SK-N-SH (cell line): Measurements from ENCODE around the gene PER1. TPM values are rescaled to one million over a fixed set of nuclear protein-coding genes. Genes with fewer than 3 reads are reported as not detected.

Source experiments
- CTCF ChIA-PET: fragments of 300-600, 350-600 bp; formaldehyde crosslinking; extraction: SDS; loops from one replicate; lab custom pipeline; 2021; lab: Yijun Ruan, JAX
- POLR2A ChIA-PET: fragments of 350-600 bp; sonication (Branson Sonifier 250); formaldehyde crosslinking; extraction: SDS; loops from one replicate; lab custom pipeline; 2020; ENCODE audit warnings: antibody characterized with exemption, inconsistent platforms; lab: Yijun Ruan, JAX
- DNase-seq: peaks from one replicate; pipeline ENCODE4 v3.0.0; 2012
- H2AFZ ChIP-seq: fragments of 200-600 bp; sonication (generic); 2 replicates; pipeline ENCODE4 v1.8.1; 2016; ENCODE audit warnings: antibody characterized with exemption, mild to moderate bottlenecking, low read depth
- H3F3A ChIP-seq: fragments of 200-600 bp; sonication (generic); replicated peaks from 2 replicates; pipeline ENCODE3; 2016; ENCODE audit warnings: antibody characterized with exemption, mild to moderate bottlenecking; ENCODE audit not compliant: insufficient read depth
- H3K27ac ChIP-seq, 2 experiments: fragments of 200-500 bp in 1 of 2; fragments of 200-600 bp in 1 of 2; sonication (Bioruptor generic) in 1 of 2; sonication (generic), shearing (Covaris generic) in 1 of 2; 2 replicates each; pipeline versions ENCODE4 v1.5.1 to v1.6.1; 2014 to 2016; ENCODE audit warnings: low read depth in 2 of 2, inconsistent platforms in 1 of 2, low read length in 1 of 2, mild to moderate bottlenecking in 1 of 2, mixed read lengths in 1 of 2
- H3K27me3 ChIP-seq: fragments of 200-600 bp; sonication (generic), shearing (Covaris generic); 2 replicates; pipeline ENCODE4 v1.6.1; 2016; ENCODE audit warnings: mixed run types; ENCODE audit not compliant: insufficient read depth
- H3K36me3 ChIP-seq, 2 experiments: fragments of 200-500 bp in 1 of 2; fragments of 200-600 bp in 1 of 2; sonication (Bioruptor generic) in 1 of 2; sonication (generic) in 1 of 2; replicated peaks in 1 of 2; 2 replicates each; pipeline versions ENCODE3 to v1.5.1; 2014 to 2016; ENCODE audit warnings: low read length in 1 of 2, mild to moderate bottlenecking in 1 of 2; ENCODE audit not compliant: insufficient read depth in 2 of 2, control insufficient read depth in 1 of 2
- H3K4me1 ChIP-seq, 2 experiments: fragments of 200-500 bp in 1 of 2; fragments of 200-600 bp in 1 of 2; sonication (Bioruptor generic) in 1 of 2; sonication (generic), shearing (Covaris generic) in 1 of 2; 2 replicates each; pipeline versions ENCODE4 v1.5.1 to v1.6.1; 2014 to 2016; ENCODE audit warnings: low read depth in 1 of 2, low read length in 1 of 2, mixed run types in 1 of 2; ENCODE audit not compliant: insufficient read depth in 2 of 2, control insufficient read depth in 1 of 2
- H3K4me2 ChIP-seq: fragments of 200-600 bp; sonication (generic), shearing (Covaris generic); 2 replicates; pipeline ENCODE4 v1.6.1; 2017; ENCODE audit warnings: mixed run types
- H3K4me3 ChIP-seq, 2 experiments: fragments of 200-500 bp in 1 of 2; fragments of 200-600 bp in 1 of 2; sonication (Bioruptor generic) in 1 of 2; sonication (generic), shearing (Covaris generic) in 1 of 2; 2 replicates each; pipeline versions ENCODE4 v1.5.1 to v1.8.1; 2014 to 2016; ENCODE audit warnings: low read depth in 2 of 2, inconsistent platforms in 1 of 2, low read length in 1 of 2, mild to moderate bottlenecking in 1 of 2, mixed read lengths in 1 of 2, moderate library complexity in 1 of 2
- H3K79me2 ChIP-seq: fragments of 200-600 bp; sonication (generic); 2 replicates; pipeline ENCODE4 v1.8.1; 2017; ENCODE audit warnings: mild to moderate bottlenecking; ENCODE audit not compliant: insufficient read depth
- H3K9ac ChIP-seq: fragments of 200-600 bp; sonication (generic); 2 replicates; pipeline ENCODE4 v1.6.1; 2017; ENCODE audit warnings: mixed run types
- H3K9me2 ChIP-seq: fragments of 200-600 bp; sonication (generic); 2 replicates; pipeline ENCODE4 v1.6.1; 2017; ENCODE audit warnings: mixed run types
- H3K9me3 ChIP-seq: fragments of 200-600 bp; sonication (generic); 2 replicates; pipeline ENCODE4 v1.6.1; 2017; ENCODE audit warnings: mixed run types, mild to moderate bottlenecking, moderate library complexity
- H4K20me1 ChIP-seq: fragments of 200-600 bp; sonication (generic); 2 replicates; pipeline ENCODE4 v1.6.1; 2017; ENCODE audit warnings: mild to moderate bottlenecking, mixed run types; ENCODE audit not compliant: insufficient read depth
- CHD2 ChIP-seq: fragments of 150-350 bp; IDR thresholded peaks from 2 replicates; pipeline ENCODE4 v1.6.1; 2018; ENCODE audit warnings: low read length; ENCODE audit not compliant: partially characterized antibody
- FOSL2 ChIP-seq: IDR thresholded peaks from 2 replicates; pipeline ENCODE4 v1.4.0; 2012; ENCODE audit warnings: low read depth, mild to moderate bottlenecking, moderate library complexity, borderline replicate concordance
- FOXJ3 ChIP-seq: sonication (generic); formaldehyde crosslinking; IDR thresholded peaks from 2 replicates; pipeline ENCODE4 v1.5.1; 2020; ENCODE audit warnings: mild to moderate bottlenecking, missing genetic modification reagents
- FOXM1 ChIP-seq: IDR thresholded peaks from 2 replicates; pipeline ENCODE4 v1.4.0; 2012; ENCODE audit warnings: low read depth, mild to moderate bottlenecking
- MXI1 ChIP-seq: IDR thresholded peaks from 2 replicates; pipeline ENCODE4 v1.6.1; 2012; ENCODE audit warnings: mild to moderate bottlenecking, low read depth, low read length, improper control_type of control experiment
- POLR2AphosphoS5 ChIP-seq: IDR thresholded peaks from 2 replicates; pipeline ENCODE4 v1.6.1; 2012; ENCODE audit warnings: low read depth, low read length
- RAD21 ChIP-seq: IDR thresholded peaks from 2 replicates; pipeline ENCODE4 v1.6.1; 2012; ENCODE audit warnings: mild to moderate bottlenecking, low read length
- RCOR1 ChIP-seq: fragments of 150-350 bp; IDR thresholded peaks from 2 replicates; pipeline ENCODE4 v1.6.1; 2017; ENCODE audit warnings: antibody characterized with exemption, low read length
- RFX5 ChIP-seq: IDR thresholded peaks from 2 replicates; pipeline ENCODE4 v1.6.1; 2012; ENCODE audit warnings: mild to moderate bottlenecking, improper control_type of control experiment, low read length
- TAF1 ChIP-seq: IDR thresholded peaks from 2 replicates; pipeline ENCODE4 v1.6.1; 2012; ENCODE audit warnings: low read depth, mild to moderate bottlenecking, low read length, moderate library complexity, borderline replicate concordance
- TCF12 ChIP-seq: IDR thresholded peaks from 2 replicates; pipeline ENCODE4 v1.4.0; 2012
- YY1 ChIP-seq: IDR thresholded peaks from 2 replicates; pipeline ENCODE4 v1.4.0; 2012; ENCODE audit warnings: low read depth, mild to moderate bottlenecking
- WGBS: methylation state at CpG from one replicate; pipeline ENCODE4 v1.1.6; 2017; ENCODE audit warnings: low lambda C conversion rate; 5-methylcytosine and 5-hydroxymethylcytosine counted together
- polyA plus RNA-seq, 3 experiments: library from polyadenylated mRNA; depleted of rRNA; stranded (reverse); fragments of >200 nt; gene quantifications; 2 replicates each; pipeline ENCODE4 v1.2.3, GENCODE V29; 2012
- TF ChIP-seq, protein P1 (sequence below): IDR thresholded peaks from 2 replicates; pipeline ENCODE4 v1.4.0; 2012; ENCODE audit warnings: low read depth
- TF ChIP-seq, protein P2 (sequence below): IDR thresholded peaks from 2 replicates; pipeline ENCODE4 v1.4.0; 2012; ENCODE audit warnings: low read depth, borderline replicate concordance
- TF ChIP-seq, protein P3 (sequence below): fragments of 150-350 bp; IDR thresholded peaks from 2 replicates; pipeline ENCODE4 v1.6.1; 2017; ENCODE audit warnings: antibody characterized with exemption, low read length, low read depth, borderline replicate concordance

PER1 gene
- polyA plus RNA-seq, 1 of the 3 experiments (the other 2 are of a cell fraction), result 56.8 TPM

DNA sequence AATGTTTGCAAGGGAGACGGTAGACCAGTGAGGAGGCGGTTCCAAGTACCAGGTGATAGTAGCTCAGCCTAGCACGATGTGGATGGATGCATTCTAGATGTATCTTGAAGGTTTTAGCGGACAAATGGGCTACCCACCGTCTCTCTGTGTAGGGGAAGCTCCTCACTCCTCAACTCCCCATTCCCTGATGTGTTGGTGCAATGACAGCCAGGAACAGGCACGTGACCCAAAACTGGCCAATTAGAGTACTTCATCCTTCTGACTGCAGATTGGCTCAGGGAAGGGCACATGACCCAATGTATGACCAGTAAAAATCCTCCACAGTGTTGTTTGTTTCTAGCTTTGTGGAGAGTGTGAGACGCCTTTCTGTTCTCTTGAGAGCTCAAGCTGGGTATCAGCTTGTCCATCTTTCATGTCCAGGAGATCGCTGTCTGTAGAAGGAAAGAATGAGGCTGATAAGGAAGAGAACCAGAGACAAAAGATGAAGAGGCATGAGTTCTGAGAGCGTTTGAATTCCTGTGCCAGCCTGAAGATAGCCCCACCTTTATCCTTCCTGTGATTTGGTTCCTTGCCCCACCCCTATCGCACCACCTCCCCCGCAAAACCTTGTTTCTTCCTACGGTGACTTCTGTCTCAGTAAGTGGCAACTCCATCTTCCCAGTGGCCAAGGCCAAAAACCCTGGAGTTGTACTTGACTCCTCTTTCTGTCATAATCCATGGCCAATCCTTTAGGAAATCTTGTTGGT is 40.0 kb upstream of the PER1 start:
- no peaks in the 10 kb centered on the region for H3K27me3 ChIP-seq
- ChIA-PET CTCF (interaction anchor here (0.7 to 2.5 kb wide), 5 partner anchors 13 to 191 kb away, joined by 3 to 8 read pairs (median 3); no protein-coding TSS in a partner anchor), POLR2A (interaction anchor here (0.6 to 3.1 kb wide), 11 partner anchors 12 to 788 kb away, joined by 3 to 22 read pairs (median 4); partner anchors contain the start of genes AURKB, CTC1, HES7 and SLC25A35)
- TF ChIP-seq CHD2, result peak; percentile 22
- TF ChIP-seq, protein P1, sequence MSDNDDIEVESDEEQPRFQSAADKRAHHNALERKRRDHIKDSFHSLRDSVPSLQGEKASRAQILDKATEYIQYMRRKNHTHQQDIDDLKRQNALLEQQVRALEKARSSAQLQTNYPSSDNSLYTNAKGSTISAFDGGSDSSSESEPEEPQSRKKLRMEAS, result peak; percentile 51; the same call in 1 of the 2 replicates
- TF ChIP-seq YY1, result no peak
- peak; percentile 57; the same call in 1 of the 2 replicates for TF ChIP-seq RCOR1
- TF ChIP-seq RFX5, result peak; percentile 81
- TF ChIP-seq POLR2AphosphoS5, result peak; percentile 98
- TF ChIP-seq RAD21, result no peak
- no peak for TF ChIP-seq FOSL2
- no peak for TF ChIP-seq FOXM1
- TF ChIP-seq, protein P2, sequence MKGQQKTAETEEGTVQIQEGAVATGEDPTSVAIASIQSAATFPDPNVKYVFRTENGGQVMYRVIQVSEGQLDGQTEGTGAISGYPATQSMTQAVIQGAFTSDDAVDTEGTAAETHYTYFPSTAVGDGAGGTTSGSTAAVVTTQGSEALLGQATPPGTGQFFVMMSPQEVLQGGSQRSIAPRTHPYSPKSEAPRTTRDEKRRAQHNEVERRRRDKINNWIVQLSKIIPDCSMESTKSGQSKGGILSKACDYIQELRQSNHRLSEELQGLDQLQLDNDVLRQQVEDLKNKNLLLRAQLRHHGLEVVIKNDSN, result peak; percentile 99
- TF ChIP-seq FOXJ3, result no peak
- TF ChIP-seq TCF12, result no peak
- TF ChIP-seq, protein P3, sequence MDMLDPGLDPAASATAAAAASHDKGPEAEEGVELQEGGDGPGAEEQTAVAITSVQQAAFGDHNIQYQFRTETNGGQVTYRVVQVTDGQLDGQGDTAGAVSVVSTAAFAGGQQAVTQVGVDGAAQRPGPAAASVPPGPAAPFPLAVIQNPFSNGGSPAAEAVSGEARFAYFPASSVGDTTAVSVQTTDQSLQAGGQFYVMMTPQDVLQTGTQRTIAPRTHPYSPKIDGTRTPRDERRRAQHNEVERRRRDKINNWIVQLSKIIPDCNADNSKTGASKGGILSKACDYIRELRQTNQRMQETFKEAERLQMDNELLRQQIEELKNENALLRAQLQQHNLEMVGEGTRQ, result peak; percentile 97
- peak; percentile 78 for TF ChIP-seq TAF1
- TF ChIP-seq MXI1, result peak; percentile 90; the same call in 1 of the 2 replicates
- peak overlapping the region; percentile 62 for H3K4me2 ChIP-seq
- 6% methylated on average over 12 of the region's 12 CpGs for WGBS
- H3K9me2 ChIP-seq, result no peaks in the 10 kb centered on the region
- peaks cover 26% of the 10 kb centered on the region for H3F3A ChIP-seq
- H3K4me3 ChIP-seq, result peak overlapping the region; percentile 44 to 45
- H2AFZ ChIP-seq, result peak overlapping the region; percentile 74; the same call in 1 of the 2 replicates
- peaks cover 13 to 31% of the 10 kb centered on the region in 2 experiments; a peak in 3 of 4 replicates for H3K4me1 ChIP-seq
- peaks cover 7% of the 10 kb centered on the region for H4K20me1 ChIP-seq
- peaks cover 18% of the 10 kb centered on the region; the same call in 1 of the 2 replicates for H3K79me2 ChIP-seq
- peak overlapping the region; percentile 54 for H3K9ac ChIP-seq
- H3K9me3 ChIP-seq, result no peaks in the 10 kb centered on the region
- DNase-seq, result peak; percentile 82
- no peaks in the 10 kb centered on the region for H3K36me3 ChIP-seq
- peak overlapping the region; percentile 64 to 90 for H3K27ac ChIP-seq
